HG03565 (cell line): ENCODE results near the gene DNTT.

Source experiments
- ATAC-seq: cut with Tn5 transposase; IDR thresholded peaks from one replicate; pipeline ENCODE4 v1.9.1; 2021; ENCODE audit warnings: mild to moderate bottlenecking, moderate library complexity; ENCODE audit not compliant: unreplicated experiment

DNTT gene

DNA sequence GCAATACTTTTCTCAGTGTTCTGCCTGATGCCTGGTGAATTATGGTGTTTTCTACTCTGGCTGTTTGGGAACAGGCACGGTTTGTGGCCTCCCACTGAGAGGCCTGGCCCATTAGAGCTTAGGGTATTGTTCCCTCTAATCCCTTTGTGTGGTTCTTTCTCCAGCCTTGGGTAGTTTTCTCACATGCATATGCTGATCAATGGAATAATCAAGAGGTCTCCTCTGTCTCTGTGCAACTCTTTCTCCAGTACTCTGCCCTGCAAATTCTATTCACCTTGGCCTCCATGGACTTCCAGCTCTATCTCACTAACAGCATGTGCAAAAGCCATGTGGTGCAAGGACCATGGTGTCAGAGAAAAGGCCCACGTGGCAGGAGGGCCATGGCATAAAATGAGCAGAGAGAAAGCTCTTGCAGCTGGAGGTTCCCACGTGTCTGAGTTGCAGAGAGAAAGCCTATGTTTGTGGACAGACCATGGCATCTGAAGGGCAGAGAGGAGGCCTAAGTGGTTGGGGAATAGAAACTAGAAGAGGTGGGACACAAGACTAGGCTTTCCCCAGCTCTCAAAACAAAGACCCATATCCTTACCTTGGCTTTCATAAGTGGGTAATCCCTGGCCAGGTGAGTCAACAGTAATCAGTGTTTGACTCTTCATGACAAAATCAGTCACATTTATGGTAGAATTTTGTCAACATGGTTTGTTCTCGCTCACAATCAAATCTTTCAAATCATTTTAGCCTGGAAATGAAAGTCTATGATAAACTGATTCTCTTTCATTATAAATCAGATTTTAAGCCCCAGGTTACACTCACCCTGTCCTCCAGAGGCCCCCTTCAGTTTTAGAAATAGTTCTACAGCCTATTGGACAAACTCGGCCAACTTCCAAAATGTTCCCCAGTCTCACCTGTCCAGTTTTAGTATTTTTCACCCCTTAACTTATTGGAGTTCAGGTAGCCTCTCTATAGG lies 37.3 kb downstream of the DNTT start:
- ATAC-seq, result no peak

GRCh38 chr10:96342402-96342801 lies 38.2 kb downstream of the DNTT start:
- ATAC-seq, result no peak

GRCh38 chr10:96344178-96344577 lies 39.9 kb downstream of the DNTT start:
- no peak for ATAC-seq

DNA sequence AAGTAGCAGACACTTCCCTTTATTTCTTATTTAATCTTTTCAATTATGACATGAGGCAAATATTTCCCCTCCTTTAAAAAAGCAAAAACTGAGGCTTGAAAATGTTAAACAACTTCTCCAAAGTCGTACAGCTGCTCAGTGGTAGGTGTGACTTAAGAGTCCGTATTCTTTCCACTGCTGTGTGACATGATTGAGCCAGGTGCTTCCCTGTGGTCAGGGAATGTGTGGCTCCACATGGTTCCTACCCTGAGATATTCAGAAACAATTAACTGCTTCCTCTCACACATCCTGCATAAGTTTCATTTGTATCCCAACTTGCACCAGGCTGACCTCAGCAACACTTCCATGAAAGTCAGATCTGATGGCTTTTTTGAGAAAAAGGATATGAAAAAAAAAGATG lies 41.0 kb downstream of the DNTT start:
- ATAC-seq, result no peak

DNA sequence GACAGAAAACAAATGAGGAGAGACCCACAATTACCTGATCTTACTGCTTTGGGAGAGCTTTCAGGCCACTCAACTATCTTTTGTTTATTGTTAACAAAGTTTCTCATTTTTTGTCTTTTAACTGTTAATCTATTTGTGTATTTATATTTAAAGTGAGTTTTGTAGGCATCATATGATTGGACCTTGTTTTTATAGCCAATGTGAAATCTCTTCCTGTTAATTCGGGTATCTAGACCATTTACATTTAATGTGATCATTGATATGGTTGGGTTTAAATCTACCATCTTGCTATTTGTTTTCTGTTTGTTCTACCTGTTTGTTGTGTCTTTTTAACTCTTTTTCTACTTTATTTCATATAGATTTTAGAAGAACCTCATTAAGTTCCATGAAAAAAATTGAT lies 42.1 kb downstream of the DNTT start:
- no peak for ATAC-seq

DNA sequence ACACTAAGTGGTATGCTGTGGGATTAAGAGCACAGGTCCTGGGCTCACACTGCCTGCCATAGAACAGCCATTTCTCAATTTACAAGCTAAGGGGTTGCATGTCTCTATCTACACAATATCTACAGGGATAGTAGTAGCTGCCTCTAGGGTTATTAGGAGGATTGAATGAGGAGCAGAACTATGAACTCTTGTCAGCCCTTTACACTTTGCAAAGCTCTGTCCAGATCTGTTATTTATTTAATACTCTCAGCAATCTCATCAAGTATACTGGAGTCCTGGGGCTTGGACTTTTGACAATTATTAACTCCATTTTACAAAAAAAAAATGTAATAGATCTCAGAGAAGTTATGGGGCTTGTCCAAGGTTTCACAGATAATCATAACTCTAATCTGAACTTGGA lies 47.8 kb downstream of the DNTT start:
- no peak for ATAC-seq

GRCh38 chr10:96352582-96352981 lies 48.3 kb downstream of the DNTT start:
- ATAC-seq, result no peak

GRCh38 chr10:96357038-96357620 lies 52.9 kb downstream of the DNTT start:
- ATAC-seq, result no peak

DNA sequence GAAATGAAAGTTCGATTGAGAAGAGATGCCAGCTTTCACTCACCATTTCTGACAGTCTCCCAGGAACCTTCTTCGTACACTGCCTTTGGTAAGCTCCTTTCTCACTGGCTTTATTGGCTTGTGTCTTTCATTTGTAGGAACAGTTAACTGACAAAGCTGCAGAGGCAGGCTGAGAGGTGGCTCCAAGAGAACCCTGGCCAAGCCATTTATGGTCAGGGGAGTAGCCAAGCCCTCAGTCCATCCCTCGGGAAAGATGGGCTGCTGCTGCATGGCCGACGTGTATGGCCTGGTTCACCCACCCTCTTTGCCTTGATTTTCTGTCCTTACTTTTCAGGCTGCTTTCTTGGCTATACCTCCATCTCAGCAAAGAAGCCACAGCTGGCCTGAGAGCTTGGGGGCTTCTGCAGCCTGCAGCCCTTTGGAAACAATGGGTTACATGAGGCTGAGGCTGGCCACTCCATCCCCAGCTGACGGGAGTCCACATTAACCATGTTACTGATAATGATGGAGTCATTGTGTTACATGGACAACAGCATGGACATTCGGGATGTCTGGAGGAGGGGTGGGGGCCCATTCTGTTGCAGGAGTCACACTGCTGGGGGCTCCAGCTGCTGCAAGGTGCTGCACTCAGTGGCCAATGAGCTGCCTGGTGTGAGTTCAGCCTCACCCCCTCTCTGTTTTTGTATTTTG lies 54.8 kb downstream of the DNTT start, which contains the start of gene OPALIN:
OPALIN (minus strand) TSS at position 152 of the 690 bp plus-strand sequence; CDS start at position 46, 106 bp downstream.
- ATAC-seq, result no peak

DNA sequence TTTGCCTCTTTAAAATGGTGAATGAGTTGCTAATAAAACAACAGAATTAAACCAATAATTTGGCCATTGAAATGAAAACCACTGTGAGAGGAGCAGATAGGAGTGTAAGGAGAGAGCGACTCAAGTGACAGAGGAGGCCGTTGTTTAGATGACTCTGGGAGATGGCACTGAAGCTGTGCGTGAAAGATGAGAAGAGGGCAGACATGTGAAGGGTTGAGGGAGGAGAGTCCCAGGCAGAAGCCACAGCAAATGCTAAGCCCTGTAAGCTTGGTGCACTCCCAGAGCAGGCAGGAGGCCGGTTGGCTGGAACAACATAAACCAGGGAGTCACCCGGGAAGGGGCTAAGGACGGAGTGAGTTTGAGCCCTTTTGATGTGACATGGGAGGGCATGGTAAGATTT lies 55.4 kb downstream of the DNTT start:
- no peak for ATAC-seq

- ATAC-seq, result no peak
Measured at GRCh38 chr10:96360331-96360730, 56.1 kb downstream of the DNTT start.

- ATAC-seq, result no peak
Measured at GRCh38 chr10:96360766-96361165, 56.5 kb downstream of the DNTT start.

DNA sequence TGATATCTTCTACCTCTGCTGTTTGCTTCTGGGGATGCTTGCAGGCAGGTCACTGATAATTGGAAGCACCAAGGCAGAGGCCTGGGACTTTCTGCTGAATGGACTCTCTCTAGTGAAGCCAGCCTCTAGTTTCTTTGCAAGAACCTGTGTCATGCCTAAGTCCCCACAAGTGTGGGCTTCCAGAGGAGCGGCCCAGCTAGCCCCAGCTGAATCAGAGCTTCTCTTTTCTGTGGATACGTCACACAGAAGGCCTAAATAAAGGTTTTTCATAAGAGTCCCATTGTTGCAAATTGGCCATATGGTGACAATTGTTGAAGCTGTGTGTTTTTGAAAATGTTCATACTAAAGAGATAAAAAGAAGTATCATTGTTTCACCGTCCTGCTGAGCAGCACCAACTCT lies 61.3 kb downstream of the DNTT start:
- ATAC-seq, result no peak

- ATAC-seq, result no peak
Measured at GRCh38 chr10:96366508-96366907, 62.3 kb downstream of the DNTT start.

- no peak for ATAC-seq
Measured at GRCh38 chr10:96367470-96367869, 63.2 kb downstream of the DNTT start.

DNA sequence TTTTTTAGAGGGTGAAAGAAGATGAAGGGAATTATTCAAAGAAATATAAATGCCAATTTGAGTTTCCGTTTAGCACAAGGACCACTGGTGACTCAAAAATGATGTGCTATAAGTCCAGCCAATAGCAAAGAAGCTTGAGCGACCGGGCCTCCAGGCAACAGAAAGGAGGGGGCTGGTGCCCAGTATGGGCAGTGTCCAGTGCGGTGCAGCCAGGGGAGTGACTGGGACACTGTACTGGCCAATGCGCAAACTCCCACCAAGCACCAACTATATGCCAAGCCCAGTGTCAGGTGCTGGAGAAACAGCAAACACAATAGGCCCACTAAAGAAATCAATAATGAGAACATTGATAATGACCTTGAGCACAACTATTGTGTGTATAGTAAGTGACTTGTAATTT lies 64.7 kb downstream of the DNTT start:
- no peak for ATAC-seq

- ATAC-seq, result no peak
Measured at GRCh38 chr10:96369890-96370583, 65.8 kb downstream of the DNTT start.

GRCh38 chr10:96370584-96371157 lies 66.4 kb downstream of the DNTT start:
- ATAC-seq, result no peak

DNA sequence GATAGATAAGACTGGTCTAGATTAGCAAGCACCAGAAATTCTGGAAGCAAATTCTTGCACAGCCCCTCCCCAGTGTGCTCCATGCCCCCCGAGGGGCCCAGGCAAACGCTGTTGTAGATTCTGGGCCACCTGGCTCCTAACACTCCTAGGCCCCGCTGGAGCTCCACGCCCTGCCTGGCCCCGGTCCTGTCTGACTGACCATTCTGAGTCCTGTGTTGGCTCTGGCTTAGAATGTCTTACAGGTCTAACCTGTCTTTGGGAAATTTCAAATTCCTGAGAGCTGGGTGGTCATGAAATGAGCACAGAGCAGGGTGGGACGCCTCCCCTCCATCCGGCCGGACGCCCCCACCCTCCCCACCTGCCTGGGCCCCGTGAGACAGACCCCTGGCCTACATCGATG lies 67.1 kb downstream of the DNTT start:
- ATAC-seq, result no peak

GRCh38 chr10:96374004-96374403 lies 69.8 kb downstream of the DNTT start:
- no peak for ATAC-seq

- no peak for ATAC-seq
Measured at GRCh38 chr10:96374639-96374984, 70.4 kb downstream of the DNTT start.
